HCT116 (cell line): Measurements from ENCODE around the gene CDK5RAP2. TPM values are rescaled to one million over a fixed set of nuclear protein-coding genes. Genes with fewer than 3 reads are reported as not detected.

Experiments
- ATAC-seq: fragments of 200-7000 bp; cut with Tn5 transposase; 2 replicates; pipeline ENCODE4 v1.9.1; 2020; ENCODE audit warnings: mild to moderate bottlenecking, moderate library complexity
- BruUV-seq: library from RNA; stranded (reverse); fragments of 400-500 nt; replicated peaks from 2 replicates; lab custom pipeline; 2021; lab: Mats Ljungman, UMichigan
- CTCF ChIA-PET: fragments of 300-600 bp; sonication (Branson Sonifier 250); formaldehyde crosslinking; loops from one replicate; lab custom pipeline; 2021; ENCODE audit warnings: antibody characterized with exemption; lab: Charles Lee
- POLR2A ChIA-PET: fragments of 300-600, 350-600 bp; sonication (Branson Sonifier 250); formaldehyde crosslinking; loops from one replicate; lab custom pipeline; 2021; ENCODE audit warnings: antibody characterized with exemption; lab: Charles Lee
- RAD21 ChIA-PET, 2 experiments: fragments of 300-600 bp; sonication (Branson Sonifier 250); formaldehyde crosslinking; loops; one replicate each; lab custom pipeline; 2023; ENCODE audit warnings: low total read pairs in 2 of 2; ENCODE audit not compliant: uncharacterized antibody in 2 of 2, unreplicated experiment in 2 of 2, low non-redundant PET in 1 of 2; lab: Charles Lee
- DNase-seq: peaks from one replicate; pipeline ENCODE4 v3.0.0-alpha.2; 2010; ENCODE audit warnings: low read depth, low spot score
- H2AFZ ChIP-seq: fragments of 200-600 bp; shearing (Covaris generic), sonication (generic); 2 replicates; pipeline ENCODE4 v1.6.1; 2017; ENCODE audit warnings: low read depth, mixed run types, mixed read lengths, antibody characterized with exemption, low read length; ENCODE audit not compliant: poor library complexity, severe bottlenecking
- H3K27ac ChIP-seq: 2 replicates; pipeline ENCODE4 v1.5.1; 2012; ENCODE audit warnings: low read depth, low read length
- H3K27me3 ChIP-seq: fragments of 200-600 bp; sonication (generic); 2 replicates; pipeline ENCODE4 v1.6.1; 2016; ENCODE audit warnings: mixed run types, low read length, mixed read lengths; ENCODE audit not compliant: insufficient read depth
- H3K36me3 ChIP-seq, 2 experiments: fragments of 200-500 bp in 1 of 2; fragments of 200-600 bp in 1 of 2; sonication (Bioruptor generic) in 1 of 2; sonication (generic) in 1 of 2; 2 replicates each; pipeline versions ENCODE4 v1.5.1 to v1.6.1; 2014 to 2016; ENCODE audit warnings: low read length in 2 of 2, inconsistent platforms in 1 of 2, mixed read lengths in 1 of 2, mixed run types in 1 of 2; ENCODE audit not compliant: insufficient read depth in 2 of 2, control insufficient read depth in 1 of 2
- H3K4me1 ChIP-seq, 2 experiments: fragments of 200-600 bp in 1 of 2; sonication (generic) in 1 of 2; 2 replicates each; pipeline versions ENCODE4 v1.5.1 to v1.6.1; 2012 to 2017; ENCODE audit warnings: low read length in 2 of 2, inconsistent platforms in 1 of 2, mild to moderate bottlenecking in 1 of 2, mixed read lengths in 1 of 2, mixed run types in 1 of 2, moderate library complexity in 1 of 2; ENCODE audit not compliant: insufficient read depth in 2 of 2, control insufficient read depth in 1 of 2
- H3K4me2 ChIP-seq: fragments of 200-600 bp; sonication (generic); 2 replicates; pipeline ENCODE4 v1.6.1; 2017; ENCODE audit warnings: mixed run types, low read length, mixed read lengths
- H3K4me3 ChIP-seq, 2 experiments: fragments of 200-600 bp in 1 of 2; sonication (generic) in 1 of 2; replicated peaks in 1 of 2; 2 replicates each; pipeline ENCODE4 v1.5.1; 2011 to 2016; ENCODE audit warnings: low read length in 2 of 2, control low read depth in 1 of 2, low read depth in 1 of 2, mild to moderate bottlenecking in 1 of 2, mixed read lengths in 1 of 2, mixed run types in 1 of 2
- H3K79me2 ChIP-seq: fragments of 200-600 bp; sonication (generic); 2 replicates; pipeline ENCODE4 v1.6.1; 2017; ENCODE audit warnings: mild to moderate bottlenecking, mixed run types, low read length, moderate library complexity, mixed read lengths; ENCODE audit not compliant: insufficient read depth
- H3K9ac ChIP-seq: fragments of 200-600 bp; sonication (generic); 2 replicates; pipeline ENCODE4 v1.6.1; 2016; ENCODE audit warnings: low read length, mixed read lengths
- H3K9me2 ChIP-seq: fragments of 200-600 bp; sonication (generic), shearing (Covaris generic); 2 replicates; pipeline ENCODE4 v1.6.1; 2017; ENCODE audit warnings: mixed run types, mild to moderate bottlenecking, moderate library complexity; ENCODE audit not compliant: insufficient read depth
- H3K9me3 ChIP-seq, 2 experiments: fragments of 200-500 bp in 1 of 2; fragments of 200-600 bp in 1 of 2; sonication (Bioruptor generic) in 1 of 2; sonication (generic) in 1 of 2; 2 replicates each; pipeline ENCODE4 v1.6.1; 2014 to 2017; ENCODE audit warnings: low read length in 2 of 2, mixed read lengths in 2 of 2, inconsistent platforms in 1 of 2, low read depth in 1 of 2, mild to moderate bottlenecking in 1 of 2, mixed run types in 1 of 2, moderate library complexity in 1 of 2; ENCODE audit not compliant: control insufficient read depth in 1 of 2, insufficient read depth in 1 of 2
- H4K20me1 ChIP-seq: fragments of 200-600 bp; sonication (generic), shearing (Covaris generic); 2 replicates; pipeline ENCODE4 v1.6.1; 2017; ENCODE audit warnings: mixed run types, mild to moderate bottlenecking, moderate library complexity; ENCODE audit not compliant: insufficient read depth
- CBX3 ChIP-seq: IDR thresholded peaks from 2 replicates; pipeline ENCODE4 v1.6.1; 2012; ENCODE audit warnings: low read depth
- CEBPB ChIP-seq: IDR thresholded peaks from 2 replicates; pipeline ENCODE4 v1.6.1; 2012; ENCODE audit warnings: low read depth
- CTCF ChIP-seq, 3 experiments: fragments of 200-600 bp in 1 of 3; sonication (generic) in 1 of 3; IDR thresholded peaks in 2 of 3; conservative IDR thresholded peaks in 1 of 3; 2 replicates each; pipeline ENCODE4 v1.5.1; 2012 to 2017; ENCODE audit warnings: low read depth in 2 of 3, low read length in 2 of 3, antibody characterized with exemption in 1 of 3, borderline replicate concordance in 1 of 3, control low read depth in 1 of 3, mild to moderate bottlenecking in 1 of 3, mixed read lengths in 1 of 3, mixed run types in 1 of 3, moderate library complexity in 1 of 3; ENCODE audit not compliant: insufficient read depth in 1 of 3
- ELF1 ChIP-seq: IDR thresholded peaks from 2 replicates; pipeline ENCODE4 v1.6.1; 2012; ENCODE audit warnings: low read depth, borderline replicate concordance
- EZH2 ChIP-seq: fragments of 200-600 bp; sonication (generic); IDR thresholded peaks from 2 replicates; pipeline ENCODE4 v1.6.1; 2017; ENCODE audit warnings: antibody characterized with exemption, mixed run types
- EZH2phosphoT487 ChIP-seq: fragments of 200-600 bp; IDR thresholded peaks from 2 replicates; pipeline ENCODE4 v1.6.1; 2018; ENCODE audit warnings: antibody characterized with exemption, borderline replicate concordance
- FOSL1 ChIP-seq: IDR thresholded peaks from 2 replicates; pipeline ENCODE4 v1.6.1; 2012; ENCODE audit warnings: low read depth
- JUND ChIP-seq: IDR thresholded peaks from 2 replicates; pipeline ENCODE4 v1.6.1; 2012
- MAX ChIP-seq: IDR thresholded peaks from 2 replicates; pipeline ENCODE4 v1.6.1; 2012
- POLR2A ChIP-seq: IDR thresholded peaks from 2 replicates; pipeline ENCODE4 v1.7.0; 2011; ENCODE audit warnings: borderline replicate concordance; ENCODE audit not compliant: insufficient read depth, insufficient read length; ENCODE audit errors: extremely low read depth
- POLR2AphosphoS5 ChIP-seq: IDR thresholded peaks from 2 replicates; pipeline ENCODE4 v1.6.1; 2011; ENCODE audit warnings: mild to moderate bottlenecking, low read depth, low read length, moderate library complexity
- RAD21 ChIP-seq: IDR thresholded peaks from 2 replicates; pipeline ENCODE4 v1.6.1; 2012; ENCODE audit warnings: low read depth, mild to moderate bottlenecking
- SIN3A ChIP-seq: IDR thresholded peaks from 2 replicates; pipeline ENCODE4 v1.6.1; 2012; ENCODE audit warnings: low read depth
- SP1 ChIP-seq: IDR thresholded peaks from 2 replicates; pipeline ENCODE4 v1.6.1; 2012; ENCODE audit warnings: low read depth
- SRF ChIP-seq: IDR thresholded peaks from 2 replicates; pipeline ENCODE4 v1.6.1; 2012; ENCODE audit warnings: low read depth
- TCF7L2 ChIP-seq: IDR thresholded peaks from 2 replicates; pipeline ENCODE4 v1.7.0; 2011; ENCODE audit warnings: borderline replicate concordance, inconsistent platforms; ENCODE audit not compliant: insufficient read depth, insufficient read length; ENCODE audit errors: extremely low read depth
- YY1 ChIP-seq: IDR thresholded peaks from 2 replicates; pipeline ENCODE4 v1.6.1; 2011; ENCODE audit warnings: low read length, low read depth, moderate library complexity, mild to moderate bottlenecking; ENCODE audit not compliant: insufficient replicate concordance; ENCODE audit errors: extremely low read depth
- ZFX ChIP-seq: fragments of 450-650 bp; IDR thresholded peaks from 2 replicates; pipeline ENCODE4 v1.6.1; 2017
- ZNF274 ChIP-seq: fragments of 200-500 bp; sonication (Bioruptor generic); IDR thresholded peaks from 2 replicates; pipeline ENCODE4 v1.6.1; 2014; ENCODE audit warnings: mild to moderate bottlenecking, low read depth, low read length, inconsistent platforms
- intact Hi-C: fragments of 100-400 bp; cut with micrococcal nuclease; formaldehyde crosslinking; loops from 2 replicates; pipeline ENCODE4 v1.10.0; 2022
- total RNA-seq: library from RNA; stranded (reverse); gene quantifications from one replicate; pipeline ENCODE4 v1.2.1, GENCODE V29; 2021; ENCODE audit not compliant: unreplicated experiment

CDK5RAP2 gene
- total RNA-seq, 1 experiment from 2014 or later, result 56.2 TPM

- BruUV-seq, result no TSS peak
- H3K9ac ChIP-seq, result no peak overlapping the region
- H3K36me3 ChIP-seq, result peaks cover 3 to 12% of the 10 kb centered on the region in 2 experiments; a peak in 2 of 4 replicates
- no peaks in the 10 kb centered on the region for H3K27me3 ChIP-seq
- intact Hi-C loops, result no loop called here
- DNase-seq, result no peak
- H4K20me1 ChIP-seq, result no peaks in the 10 kb centered on the region
- H3K9me2 ChIP-seq, result no peaks in the 10 kb centered on the region
- no peaks in the 10 kb centered on the region for H3K9me3 ChIP-seq
- no peak overlapping the region for H3K4me3 ChIP-seq
- H3K27ac ChIP-seq, result no peak overlapping the region
- no peak for TF ChIP-seq EZH2
- TF ChIP-seq SRF, result no peak
- TF ChIP-seq CTCF (IDR thresholded peaks at IDR 0.05 in 2 of 3, conservative IDR thresholded peaks at IDR 0.05 in 1 of 3; ENCODE audit: borderline replicate concordance in 1 of 3, insufficient read depth in 1 of 3, low read depth in 2 of 3, low read length in 2 of 3), result no peak
- no peak for TF ChIP-seq POLR2A
- TF ChIP-seq ZNF274, result no peak
- TF ChIP-seq MAX, result no peak
- TF ChIP-seq CBX3, result no peak
- no peak for TF ChIP-seq JUND
- TF ChIP-seq ZFX, result no peak
- no peak for TF ChIP-seq SIN3A
- TF ChIP-seq POLR2AphosphoS5, result no peak
- no peak for TF ChIP-seq FOSL1
- no peak for TF ChIP-seq YY1
- TF ChIP-seq ELF1, result no peak
- TF ChIP-seq SP1, result no peak
- TF ChIP-seq TCF7L2, result no peak
- no peak for TF ChIP-seq CEBPB
- TF ChIP-seq RAD21, result no peak
- no peak for TF ChIP-seq EZH2phosphoT487
- RAD21 ChIA-PET, result no interaction called here
- POLR2A ChIA-PET, result no interaction called here
- H2AFZ ChIP-seq, result no peak overlapping the region
- CTCF ChIA-PET, result no interaction called here
- no peak overlapping the region for H3K4me2 ChIP-seq
- ATAC-seq, result no peak
- no peaks in the 10 kb centered on the region for H3K4me1 ChIP-seq
- H3K79me2 ChIP-seq, result no peaks in the 10 kb centered on the region
These were observed 144.9 kb downstream of the CDK5RAP2 start for GRCh38 chr9:120435091-120435490.
